Measurements from ENCODE around the gene TMEM39A.

DNA sequence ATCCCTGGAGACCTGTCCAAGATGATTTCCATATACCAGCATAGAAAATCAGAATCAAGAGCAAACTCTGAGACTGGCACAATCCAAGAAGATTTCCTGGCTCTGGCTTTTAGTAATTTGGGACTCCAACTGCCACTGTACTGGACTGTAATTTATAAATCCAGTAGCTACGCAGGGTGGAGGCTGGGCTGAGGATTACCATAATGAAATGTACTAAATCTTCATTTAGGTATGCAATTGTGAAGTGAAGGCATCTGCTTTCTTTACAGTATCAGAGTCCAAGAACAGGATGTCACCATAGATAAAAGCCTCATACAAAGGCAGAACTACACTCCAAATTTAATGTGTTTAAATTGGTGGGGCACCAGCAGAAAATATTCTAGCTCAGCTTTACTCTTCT lies 46.5 kb downstream of the TMEM39A start:
- TF ChIP-seq CTCF (IDR thresholded peaks at IDR 0.05) (no peak), POLR2AphosphoS5 (IDR thresholded peaks at IDR 0.05) (no peak), POLR2A (IDR thresholded peaks at IDR 0.05) (no peak)
